Esophagus muscularis mucosa (tissue), 3 donors: Measurements from ENCODE around the gene MRPL14.

ENCODE experiments used
- CTCF ChIP-seq, 3 experiments: fragments of 200-600 bp in 2 of 3; fragments of 450-650 bp in 1 of 3; sonication (generic) in 2 of 3; IDR thresholded peaks; one replicate each; pipeline ENCODE4 v1.5.1; 2017 to 2019; ENCODE audit warnings: antibody characterized with exemption in 3 of 3, mild to moderate bottlenecking in 2 of 3, moderate library complexity in 1 of 3
- POLR2AphosphoS5 ChIP-seq, 2 donors: sonication (generic); formaldehyde crosslinking; IDR thresholded peaks; one replicate each; pipeline ENCODE4 v1.6.1; 2017; ENCODE audit warnings: antibody characterized with exemption in 2 of 2

DNA sequence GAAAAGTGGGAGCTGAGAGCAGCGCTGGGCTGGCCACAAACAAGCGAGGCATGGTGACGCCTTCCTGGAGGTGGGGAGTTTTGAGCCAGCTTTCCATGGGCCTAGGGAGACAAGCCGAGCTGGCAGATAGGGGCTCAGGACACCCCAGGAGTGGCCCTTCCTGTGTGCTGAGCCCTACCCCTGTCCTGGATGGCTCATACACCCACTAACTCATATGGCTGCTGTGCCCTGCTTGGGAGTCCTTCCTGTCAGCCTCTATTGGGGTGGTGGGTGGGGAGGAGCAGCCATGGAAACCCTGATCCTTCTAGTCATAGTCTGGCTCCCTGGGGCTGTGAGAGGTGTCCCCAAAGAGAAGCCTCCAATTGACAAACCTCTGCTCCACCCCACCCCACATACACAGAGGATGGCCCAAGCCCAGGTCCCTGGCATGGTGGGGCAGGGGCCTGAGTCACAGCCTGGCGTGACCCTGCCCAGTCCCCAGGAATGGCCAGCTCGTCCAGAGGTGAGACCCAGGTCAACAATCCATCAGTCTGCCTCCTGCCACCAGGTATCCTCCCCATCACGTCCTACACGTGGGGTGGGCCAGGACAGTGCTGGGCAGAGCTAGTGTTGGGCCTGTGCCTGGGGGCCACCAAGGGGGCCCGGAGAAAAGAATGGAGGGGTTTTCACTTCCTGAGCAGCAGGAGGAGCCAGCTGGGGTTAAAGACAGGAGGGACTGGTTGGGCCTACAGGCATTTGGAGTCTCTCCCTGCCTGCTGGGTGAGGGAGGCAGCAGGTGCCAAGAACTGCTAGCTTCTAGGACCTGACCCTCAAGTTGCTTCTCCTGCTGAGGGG is 52.2 kb downstream of the MRPL14 start:
- TF ChIP-seq CTCF (IDR thresholded peaks at IDR 0.05) (no peak), POLR2AphosphoS5 (IDR thresholded peaks at IDR 0.05) (no peak)
